ENCODE measurements around the gene MYLK3.
"Not testable (repeated sequence)": the region's sequence is repeated elsewhere in the genome, so short reads cannot be mapped to it uniquely, and the experiment has no call there.

DNA sequence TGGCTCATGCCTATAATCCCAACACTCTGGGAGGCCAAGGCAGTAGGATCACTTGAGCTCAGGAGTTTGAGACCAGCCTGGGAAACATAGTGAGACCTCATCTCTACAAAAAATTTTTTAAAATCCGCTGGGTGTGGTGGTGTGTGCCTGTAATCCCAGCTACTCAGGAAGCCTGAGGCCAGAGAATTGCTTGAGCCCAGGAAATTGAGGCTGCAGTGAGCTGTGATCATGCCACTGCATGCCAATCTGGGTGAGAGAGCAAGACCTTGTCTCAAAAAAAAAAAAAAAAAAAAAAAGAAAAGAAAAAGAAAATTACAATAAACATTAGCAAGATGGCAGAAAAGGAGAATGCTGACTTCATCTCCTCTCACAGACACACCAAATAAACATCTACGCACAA is 36.4 kb upstream of the MYLK3 start:
- TF ChIP-seq POLR2AphosphoS5, POLR2A, EP300 (IDR thresholded peaks at IDR 0.05): not testable (repeated sequence)
- TF ChIP-seq, protein P1, sequence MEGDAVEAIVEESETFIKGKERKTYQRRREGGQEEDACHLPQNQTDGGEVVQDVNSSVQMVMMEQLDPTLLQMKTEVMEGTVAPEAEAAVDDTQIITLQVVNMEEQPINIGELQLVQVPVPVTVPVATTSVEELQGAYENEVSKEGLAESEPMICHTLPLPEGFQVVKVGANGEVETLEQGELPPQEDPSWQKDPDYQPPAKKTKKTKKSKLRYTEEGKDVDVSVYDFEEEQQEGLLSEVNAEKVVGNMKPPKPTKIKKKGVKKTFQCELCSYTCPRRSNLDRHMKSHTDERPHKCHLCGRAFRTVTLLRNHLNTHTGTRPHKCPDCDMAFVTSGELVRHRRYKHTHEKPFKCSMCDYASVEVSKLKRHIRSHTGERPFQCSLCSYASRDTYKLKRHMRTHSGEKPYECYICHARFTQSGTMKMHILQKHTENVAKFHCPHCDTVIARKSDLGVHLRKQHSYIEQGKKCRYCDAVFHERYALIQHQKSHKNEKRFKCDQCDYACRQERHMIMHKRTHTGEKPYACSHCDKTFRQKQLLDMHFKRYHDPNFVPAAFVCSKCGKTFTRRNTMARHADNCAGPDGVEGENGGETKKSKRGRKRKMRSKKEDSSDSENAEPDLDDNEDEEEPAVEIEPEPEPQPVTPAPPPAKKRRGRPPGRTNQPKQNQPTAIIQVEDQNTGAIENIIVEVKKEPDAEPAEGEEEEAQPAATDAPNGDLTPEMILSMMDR (IDR thresholded peaks at IDR 0.05): not testable (repeated sequence)

Data from sigmoid colon (tissue), 4 donors.